Breast epithelium (tissue), 3 donors: ENCODE data around the gene HIPK1.

Experiments used
- CTCF ChIP-seq, 3 donors: fragments of 450-650 bp; IDR thresholded peaks; one replicate each; pipeline ENCODE4 v1.5.1; 2016 to 2017; ENCODE audit warnings: antibody characterized with exemption in 3 of 3, mild to moderate bottlenecking in 3 of 3, moderate library complexity in 3 of 3
- POLR2A ChIP-seq: fragments of 450-650 bp; IDR thresholded peaks from one replicate; pipeline ENCODE4 v1.6.1; 2016; ENCODE audit warnings: antibody characterized with exemption, mild to moderate bottlenecking, moderate library complexity

GRCh38 chr1:113947388-113948107 is 18.4 kb downstream of the HIPK1 start:
- TF ChIP-seq POLR2A: no peak
- TF ChIP-seq CTCF (IDR thresholded peaks at IDR 0.05): no peak
